22Rv1 (cell line): ENCODE data around the gene CCR1.

Source experiments
- CTCF ChIP-seq: fragments of 450-650 bp; IDR thresholded peaks from 2 replicates; pipeline ENCODE4 v1.5.1; 2017; ENCODE audit warnings: mild to moderate bottlenecking
- ZFX ChIP-seq: fragments of 450-650 bp; IDR thresholded peaks from 2 replicates; pipeline ENCODE4 v1.6.1; 2017; ENCODE audit warnings: antibody characterized with exemption, borderline replicate concordance

DNA sequence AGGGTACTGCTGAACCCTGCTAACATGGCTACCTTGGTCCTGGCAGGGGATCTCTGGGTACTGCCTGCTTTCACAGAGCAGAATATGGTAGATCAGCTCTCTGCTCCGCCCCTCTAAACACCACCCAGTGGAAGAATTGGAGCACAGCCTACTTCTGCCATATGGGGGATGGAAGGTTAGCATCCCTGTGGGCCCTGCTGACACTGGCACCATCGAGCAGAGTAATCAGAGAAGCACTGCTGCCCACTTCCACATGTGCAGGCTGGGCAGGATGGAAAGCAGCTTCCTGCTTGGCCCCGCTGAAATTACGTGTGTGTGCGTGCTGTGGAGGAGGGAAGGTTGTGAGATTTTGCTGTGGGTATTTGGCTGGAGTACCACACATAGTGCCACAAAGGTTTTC, 24.8 kb downstream of the CCR1 start:
- no peak for TF ChIP-seq CTCF
- no peak for TF ChIP-seq ZFX
